IMR-90 (cell line): ENCODE results near the gene PALLD. TPM values are rescaled to one million over a fixed set of nuclear protein-coding genes. Genes with fewer than 3 reads are reported as not detected.

Experiments
- ATAC-seq: fragments of 200-7000 bp; cut with Tn5 transposase; 2 replicates; pipeline ENCODE4 v1.9.1; 2020; ENCODE audit warnings: low read depth, mild to moderate bottlenecking, moderate library complexity
- BruUV-seq: library from RNA; stranded (reverse); fragments of 400-500 nt; replicated peaks from 2 replicates; lab custom pipeline; 2021; lab: Mats Ljungman, UMichigan
- CTCF ChIA-PET: fragments of 300-600 bp; formaldehyde crosslinking; extraction: SDS; loops from one replicate; lab custom pipeline; 2021; ENCODE audit warnings: antibody characterized with exemption; lab: Yijun Ruan, JAX
- POLR2A ChIA-PET: fragments of 300-600 bp; sonication (Branson Sonifier 250); formaldehyde crosslinking; loops from one replicate; lab custom pipeline; 2022; ENCODE audit warnings: antibody characterized with exemption; ENCODE audit not compliant: unreplicated experiment; lab: Charles Lee
- DNase-seq: peaks from one replicate; pipeline ENCODE4 v3.0.0; 2013
- H2AFZ ChIP-seq: replicated peaks from 2 replicates; pipeline ENCODE3; 2013; ENCODE audit warnings: low read length, mild to moderate bottlenecking; ENCODE audit not compliant: poor library complexity
- H2AK5ac ChIP-seq: 2 replicates; pipeline ENCODE4 v1.6.1; 2013; ENCODE audit warnings: low read depth, low read length, inconsistent platforms
- H2AK9ac ChIP-seq: replicated peaks from 2 replicates; pipeline ENCODE3; 2013; ENCODE audit warnings: mild to moderate bottlenecking, low read depth, low read length, moderate library complexity; ENCODE audit not compliant: poor library complexity
- H2BK120ac ChIP-seq: 2 replicates; pipeline ENCODE4 v1.6.1; 2013; ENCODE audit warnings: low read depth, low read length, inconsistent platforms
- H2BK15ac ChIP-seq: 3 replicates; pipeline ENCODE4 v1.6.1; 2013; ENCODE audit warnings: low read depth, low read length, inconsistent platforms
- H2BK20ac ChIP-seq: 2 replicates; pipeline ENCODE4 v1.6.1; 2013; ENCODE audit warnings: low read depth, mild to moderate bottlenecking, inconsistent platforms, low read length, moderate library complexity
- H2BK5ac ChIP-seq: 2 replicates; pipeline ENCODE4 v1.6.1; 2013; ENCODE audit warnings: mild to moderate bottlenecking, low read depth, low read length, inconsistent platforms; ENCODE audit not compliant: poor library complexity, severe bottlenecking
- H3K14ac ChIP-seq: replicated peaks from 2 replicates; pipeline ENCODE4 v1.6.1; 2013; ENCODE audit warnings: low read depth, low read length, inconsistent platforms
- H3K18ac ChIP-seq: 2 replicates; pipeline ENCODE4 v1.6.1; 2013; ENCODE audit warnings: low read depth, low read length, control low read depth
- H3K23ac ChIP-seq: 2 replicates; pipeline ENCODE4 v1.6.1; 2013; ENCODE audit warnings: low read depth, low read length, inconsistent platforms
- H3K27ac ChIP-seq: 2 replicates; pipeline ENCODE4 v1.5.1; 2013; ENCODE audit warnings: mild to moderate bottlenecking, control low read depth, low read length; ENCODE audit not compliant: insufficient read depth
- H3K27me3 ChIP-seq: 2 replicates; pipeline ENCODE4 v1.6.1; 2013; ENCODE audit warnings: low read length; ENCODE audit not compliant: control insufficient read depth, insufficient read depth
- H3K36me3 ChIP-seq: 2 replicates; pipeline ENCODE4 v1.6.1; 2013; ENCODE audit warnings: low read length, mixed read lengths; ENCODE audit not compliant: control insufficient read depth, insufficient read depth
- H3K4ac ChIP-seq: 2 replicates; pipeline ENCODE4 v1.6.1; 2013; ENCODE audit warnings: low read depth, low read length, inconsistent platforms
- H3K4me1 ChIP-seq: 2 replicates; pipeline ENCODE4 v1.6.1; 2013; ENCODE audit warnings: low read length, mixed read lengths; ENCODE audit not compliant: control insufficient read depth, insufficient read depth
- H3K4me2 ChIP-seq: 2 replicates; pipeline ENCODE4 v1.6.1; 2013; ENCODE audit warnings: low read depth, mild to moderate bottlenecking, control low read depth, low read length, moderate library complexity
- H3K4me3 ChIP-seq: 2 replicates; pipeline ENCODE4 v1.5.1; 2013; ENCODE audit warnings: low read depth, mild to moderate bottlenecking, control low read depth, low read length, moderate library complexity; ENCODE audit not compliant: insufficient read depth
- H3K56ac ChIP-seq: 2 replicates; pipeline ENCODE4 v1.6.1; 2013; ENCODE audit warnings: low read length, inconsistent platforms; ENCODE audit not compliant: insufficient read depth; ENCODE audit errors: extremely low read depth
- H3K79me1 ChIP-seq, 2 experiments: 2 replicates each; pipeline ENCODE4 v1.6.1; 2013; ENCODE audit warnings: low read length in 2 of 2, inconsistent platforms in 1 of 2, low read depth in 1 of 2
- H3K9ac ChIP-seq: 2 replicates; pipeline ENCODE4 v1.6.1; 2013; ENCODE audit warnings: low read depth, low read length, control low read depth
- H3K9me1 ChIP-seq: 2 replicates; pipeline ENCODE4 v1.6.1; 2013; ENCODE audit warnings: low read length, inconsistent platforms; ENCODE audit not compliant: insufficient read depth
- H3K9me3 ChIP-seq: 2 replicates; pipeline ENCODE4 v1.6.1; 2013; ENCODE audit warnings: low read length; ENCODE audit not compliant: control insufficient read depth, insufficient read depth
- H4K20me1 ChIP-seq: 2 replicates; pipeline ENCODE4 v1.6.1; 2013; ENCODE audit warnings: low read length, inconsistent platforms; ENCODE audit not compliant: insufficient read depth
- H4K5ac ChIP-seq: 2 replicates; pipeline ENCODE4 v1.6.1; 2013; ENCODE audit warnings: mild to moderate bottlenecking, low read depth, low read length, control low read depth
- H4K8ac ChIP-seq, 2 experiments: 2 replicates each; pipeline ENCODE4 v1.6.1; 2013; ENCODE audit warnings: low read depth in 2 of 2, low read length in 2 of 2, control low read depth in 1 of 2, inconsistent platforms in 1 of 2
- H4K91ac ChIP-seq: 2 replicates; pipeline ENCODE4 v1.6.1; 2013; ENCODE audit warnings: low read depth, low read length, inconsistent platforms; ENCODE audit not compliant: insufficient read depth
- BHLHE40 ChIP-seq: fragments of 150-350 bp; IDR thresholded peaks from 2 replicates; pipeline ENCODE4 v1.6.1; 2016; ENCODE audit warnings: mild to moderate bottlenecking, low read depth, low read length
- CEBPB ChIP-seq: IDR thresholded peaks from 2 replicates; pipeline ENCODE4 v1.6.1; 2012; ENCODE audit warnings: low read depth, low read length, improper control_type of control experiment
- RFX5 ChIP-seq: IDR thresholded peaks from 2 replicates; pipeline ENCODE4 v1.8.0; 2012; ENCODE audit warnings: low read depth, mild to moderate bottlenecking, low read length, moderate library complexity
- WGBS, 2 experiments: methylation state at CpG; one replicate each; pipeline versions ENCODE4 v1.1.5 to v1.1.7; 2013; ENCODE audit warnings: missing lambda C conversion rate in 2 of 2; ENCODE audit not compliant: insufficient read length in 1 of 2; ENCODE audit errors: extremely low coverage in 2 of 2; 5-methylcytosine and 5-hydroxymethylcytosine counted together
- dilution Hi-C: fragments of 300-500 bp; cut with HindIII; formaldehyde crosslinking; loops from one replicate; pipeline ENCODE4 v1.14.3; 2018; ENCODE audit warnings: low sequenced_read_pairs; ENCODE audit not compliant: unreplicated experiment
- in situ Hi-C: fragments of 300-500 bp; cut with MboI; formaldehyde crosslinking; loops from 3 replicates; pipeline ENCODE4 v1.14.3; 2019; ENCODE audit warnings: low sequenced_read_pairs, inconsistent platforms, mixed read lengths
- intact Hi-C: fragments of 100-400 bp; cut with micrococcal nuclease; formaldehyde crosslinking; loops from 2 replicates; pipeline ENCODE4 v1.10.0; 2022
- polyA plus RNA-seq, 3 experiments: library from polyadenylated mRNA; depleted of rRNA; stranded (reverse); fragments of >200 nt; gene quantifications; 2 replicates each; pipeline ENCODE4 v1.2.3, GENCODE V29; 2012; ENCODE audit warnings: low replicate concordance in 1 of 3
- total RNA-seq: library from RNA; depleted of rRNA; stranded (reverse); fragments of >200 nt; gene quantifications from 2 replicates; pipeline ENCODE4 v1.2.3, GENCODE V29; 2012

Gene PALLD
- total and polyA plus RNA-seq, 2 of the 4 experiments (the other 2 are of a cell fraction) = 91.0 to 91.9 TPM

GRCh38 chr4:168621806-168622589, 125.1 kb downstream of the PALLD start:
- peak overlapping the region; percentile 90 for H3K18ac ChIP-seq
- H4K20me1 ChIP-seq = no peaks in the 10 kb centered on the region
- peak overlapping the region; percentile 87 for H2AK5ac ChIP-seq
- TF ChIP-seq BHLHE40 (peak; percentile 49; the same call in 1 of the 2 replicates), CEBPB (peak; percentile 71), RFX5 (no peak)
- H3K9ac ChIP-seq = no peak overlapping the region
- H3K36me3 ChIP-seq = no peaks in the 10 kb centered on the region
- H2BK5ac ChIP-seq = peak overlapping the region; percentile 84
- H4K8ac ChIP-seq = peak overlapping the region in 1 of 2 experiments; percentile 92; a peak in 2 of 4 replicates
- POLR2A ChIA-PET = no interaction called here
- peak overlapping the region; percentile 54; the same call in 1 of the 3 replicates for H2BK15ac ChIP-seq
- H3K14ac ChIP-seq = peak overlapping the region; percentile 93
- H3K4me3 ChIP-seq = no peak overlapping the region
- no peak overlapping the region for H2AFZ ChIP-seq
- H2BK20ac ChIP-seq = peak overlapping the region; percentile 96
- ATAC-seq (peak; percentile 79), DNase-seq (peak; percentile 90)
- CTCF ChIA-PET = interaction anchor here (0.5 to 1.0 kb wide), 2 partner anchors 88 to 209 kb away, joined by 3 read pairs; no protein-coding TSS in a partner anchor
- H3K56ac ChIP-seq = peak overlapping the region; percentile 52; the same call in 1 of the 2 replicates
- H4K91ac ChIP-seq = peak overlapping the region; percentile 90
- BruUV-seq = no TSS peak
- WGBS, 2 experiments = 80% methylated on average over 1 of the region's 9 CpGs; no CpG with 5 or more reads in 1 of the 2 experiments
- peaks cover 22% of the 10 kb centered on the region for H3K4me1 ChIP-seq
- H3K27ac ChIP-seq = no peak overlapping the region; the same call in 1 of the 2 replicates
- intact Hi-C loops = no loop called here
- peaks cover 15% of the 10 kb centered on the region for H3K9me1 ChIP-seq
- peak overlapping the region; percentile 52 for H2AK9ac ChIP-seq
- H2BK120ac ChIP-seq = peak overlapping the region; percentile 94
- dilution Hi-C loops = no loop called here
- H3K9me3 ChIP-seq = no peaks in the 10 kb centered on the region
- H4K5ac ChIP-seq = peak overlapping the region; percentile 86
- no peaks in the 10 kb centered on the region for H3K79me1 ChIP-seq
- peak overlapping the region; percentile 97 for H3K4ac ChIP-seq
- peak overlapping the region; percentile 24; the same call in 1 of the 2 replicates for H3K4me2 ChIP-seq
- H3K23ac ChIP-seq = peak overlapping the region; percentile 80; the same call in 1 of the 2 replicates
- in situ Hi-C loops = no loop called here
- H3K27me3 ChIP-seq = no peaks in the 10 kb centered on the region
